ENCODE data around the gene SECTM1.

Gene SECTM1

GRCh38 chr17:82327289-82327688, 6.3 kb downstream of the SECTM1 start:
- no peak for DNase-seq

- DNase-seq = no peak
Observed at GRCh38 chr17:82325286-82326180, 8.0 kb downstream of the SECTM1 start.

DNA sequence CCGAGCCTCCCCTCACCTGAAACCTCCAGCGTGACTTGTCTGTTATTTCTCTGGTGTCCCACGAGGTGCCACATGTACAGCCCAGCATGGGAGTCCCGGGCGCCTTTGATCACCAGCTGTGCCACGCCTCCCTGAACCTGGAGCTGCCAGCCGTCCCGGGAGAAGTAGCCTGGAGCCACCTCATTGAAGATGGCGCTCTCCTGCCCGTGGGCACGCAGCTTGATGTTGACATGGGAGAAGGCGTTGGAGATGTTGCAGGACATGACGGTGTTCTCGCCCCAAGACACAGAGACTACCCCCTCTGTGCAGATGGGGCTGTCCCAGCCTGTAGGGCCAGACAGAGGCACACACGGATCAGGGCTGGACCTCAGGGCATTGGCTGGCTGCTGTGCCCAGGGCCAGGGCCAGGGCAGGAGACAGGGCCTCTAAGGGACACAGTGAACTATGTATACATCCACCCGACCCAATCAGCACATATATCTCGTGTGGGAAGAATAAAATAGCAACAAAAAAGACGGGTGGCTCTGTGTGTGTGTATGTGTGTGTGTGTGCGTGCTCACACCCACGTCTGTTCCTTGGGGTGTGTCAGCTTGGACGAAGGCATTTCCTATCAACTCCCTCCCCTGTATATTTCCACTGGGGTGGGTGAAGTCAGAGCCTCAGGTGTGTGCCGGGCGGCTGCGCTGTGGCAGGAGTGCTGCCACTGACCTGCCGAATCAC, 8.8 kb downstream of the SECTM1 start:
- DNase-seq = no peak

- no peak for DNase-seq
Observed at GRCh38 chr17:82323514-82324234, 9.9 kb downstream of the SECTM1 start.

GRCh38 chr17:82322526-82323453, 10.8 kb downstream of the SECTM1 start:
- no peak for DNase-seq

GRCh38 chr17:82321947-82322466, 11.6 kb downstream of the SECTM1 start:
- no peak for DNase-seq

DNA sequence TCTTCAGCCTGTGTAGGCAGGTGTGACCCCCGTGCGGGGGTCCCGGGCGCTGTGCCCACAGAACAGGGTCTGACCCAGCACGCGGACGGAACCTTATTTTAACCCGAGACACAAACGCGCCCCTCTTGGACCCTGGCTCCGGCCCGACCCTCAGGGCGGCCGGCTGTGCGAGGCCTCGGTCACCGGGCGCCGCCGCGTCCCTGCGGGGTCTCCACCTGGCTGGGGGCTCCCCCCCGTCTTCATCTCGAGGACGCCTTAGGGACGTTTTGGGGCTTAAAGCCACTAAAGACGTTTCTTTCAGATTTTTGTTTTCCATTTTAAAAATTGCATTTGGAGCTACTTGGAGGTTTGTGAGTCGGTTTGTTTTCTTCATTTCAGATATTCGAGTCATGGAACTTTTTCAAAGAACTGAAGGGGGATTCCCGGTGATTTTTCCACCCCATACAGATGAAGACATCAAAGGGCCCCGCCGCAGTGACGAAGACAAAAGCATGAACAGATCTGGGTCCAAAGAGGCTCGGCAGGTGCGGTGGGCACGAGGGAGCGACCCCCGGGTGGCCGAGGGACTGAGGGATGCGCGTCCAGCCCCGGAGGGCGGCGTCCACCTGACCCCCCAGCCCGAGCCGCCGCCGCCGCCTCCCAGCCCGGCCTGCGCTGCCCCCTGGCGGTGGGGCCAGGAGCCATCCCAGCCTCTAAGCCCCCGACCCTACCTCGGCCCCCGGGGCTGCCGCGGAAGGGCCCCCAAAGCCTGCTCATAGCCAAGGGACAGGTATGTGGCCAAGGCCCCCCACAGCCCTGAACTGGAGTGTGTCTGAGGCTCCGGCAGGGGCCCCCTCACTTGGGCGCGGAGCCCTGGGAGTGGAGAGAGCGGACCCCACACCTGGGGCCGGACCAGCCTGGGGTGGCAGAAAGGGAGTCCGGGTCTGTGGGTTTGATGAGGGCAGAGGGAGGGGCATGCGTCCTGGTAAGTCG, 12.3 kb downstream of the SECTM1 start:
- DNase-seq = no peak

- no peak for DNase-seq
Observed at GRCh38 chr17:82320140-82320840, 13.3 kb downstream of the SECTM1 start.

- no peak for DNase-seq
Observed at GRCh38 chr17:82319619-82320062, 13.9 kb downstream of the SECTM1 start.

DNA sequence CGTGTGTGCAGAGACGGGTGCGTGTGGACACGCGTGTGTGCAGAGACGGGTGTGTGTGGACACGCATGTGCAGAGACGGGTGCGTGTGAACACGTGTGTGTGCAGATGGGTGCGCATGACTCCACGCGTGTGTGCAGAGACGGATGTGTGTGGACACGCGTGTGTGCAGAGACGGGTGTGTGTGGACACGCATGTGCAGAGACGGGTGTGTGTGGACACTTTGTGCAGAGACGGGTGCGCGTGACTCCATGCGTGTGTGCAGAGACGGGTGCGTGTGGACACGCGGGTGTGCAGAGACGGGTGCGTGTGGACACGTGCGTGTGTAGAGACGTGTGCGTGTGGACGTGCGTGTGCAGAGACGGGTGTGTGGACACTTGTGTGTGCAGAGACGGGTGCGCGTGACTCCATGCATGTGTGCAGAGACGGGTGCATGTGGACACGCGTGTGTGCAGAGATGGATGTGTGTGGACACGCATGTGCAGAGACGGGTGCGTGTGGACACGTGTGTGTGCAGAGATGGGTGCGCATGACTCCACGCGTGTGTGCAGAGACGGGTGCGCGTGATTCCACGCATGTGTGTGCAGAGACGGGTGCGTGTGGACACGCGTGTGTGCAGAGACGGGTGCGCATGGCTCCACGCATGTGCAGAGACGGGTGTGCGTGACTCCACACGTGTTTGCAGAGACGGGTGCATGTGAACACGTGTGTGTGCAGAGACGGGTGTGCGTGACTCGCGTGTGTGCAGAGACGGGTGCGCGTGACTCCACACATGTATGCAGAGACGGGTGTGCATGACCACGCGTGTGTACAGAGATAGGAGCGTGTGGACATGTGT, 14.6 kb downstream of the SECTM1 start:
- no peak for DNase-seq

DNA sequence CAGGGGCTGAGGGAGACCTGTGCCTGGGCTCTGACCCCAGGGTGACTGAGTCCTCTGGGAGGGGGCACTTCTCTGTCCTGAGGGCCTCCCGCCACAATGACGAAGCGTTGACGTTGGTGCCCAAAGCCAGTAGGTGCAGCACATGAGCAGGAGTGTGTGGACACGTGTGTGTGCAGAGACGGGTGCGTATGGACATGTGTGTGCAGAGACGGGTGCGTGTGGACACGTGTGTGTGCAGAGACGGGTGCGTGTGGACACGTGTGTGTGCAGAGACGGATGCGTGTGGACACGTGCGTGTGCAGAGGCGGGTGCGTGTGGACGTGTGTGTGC, 15.4 kb downstream of the SECTM1 start:
- no peak for DNase-seq

DNA sequence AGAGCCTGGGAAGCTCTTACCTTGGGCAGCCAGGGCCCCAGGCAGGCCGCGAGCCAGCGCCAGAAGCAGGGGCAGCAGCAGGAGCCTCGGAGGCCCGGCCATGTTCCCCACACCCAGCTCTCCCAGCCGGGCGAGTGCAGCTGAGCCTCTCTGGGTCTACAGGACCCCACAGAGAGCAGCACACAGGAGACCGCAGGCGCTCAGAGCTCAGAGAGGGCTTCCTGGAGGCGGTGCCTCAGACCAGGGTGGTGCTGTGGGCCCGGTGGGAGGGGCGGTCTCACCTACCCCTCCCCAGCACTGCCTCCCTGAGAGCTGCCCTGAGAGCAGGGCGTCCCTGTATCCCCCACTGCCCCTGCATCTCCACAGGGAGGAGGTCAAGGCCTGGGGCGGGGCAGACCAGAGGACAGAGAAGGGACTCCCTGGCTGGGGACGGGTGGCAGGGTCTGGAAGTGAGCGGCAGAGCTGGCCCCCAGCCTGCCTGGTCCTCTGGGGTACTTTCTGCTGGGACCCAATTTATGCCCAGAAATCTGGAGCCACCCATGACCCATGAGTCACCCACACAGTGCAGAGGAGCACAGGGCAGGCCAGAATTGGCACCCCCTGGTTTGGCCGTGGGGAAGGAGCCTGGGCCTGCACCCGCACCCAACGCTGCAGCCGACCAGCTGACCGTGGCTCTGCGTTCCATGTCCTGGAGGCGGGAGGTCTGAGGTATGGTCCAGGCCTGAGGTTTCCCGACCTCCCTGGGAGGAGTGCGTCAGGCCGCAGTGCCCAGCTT, 16.0 kb downstream of the SECTM1 start, which contains the start of gene CD7:
Gene CD7, minus strand, starts transcription at position 215 of the 775 bp plus-strand sequence. Its CDS starts 113 bp downstream, at position 102.
- no peak for DNase-seq

DNA sequence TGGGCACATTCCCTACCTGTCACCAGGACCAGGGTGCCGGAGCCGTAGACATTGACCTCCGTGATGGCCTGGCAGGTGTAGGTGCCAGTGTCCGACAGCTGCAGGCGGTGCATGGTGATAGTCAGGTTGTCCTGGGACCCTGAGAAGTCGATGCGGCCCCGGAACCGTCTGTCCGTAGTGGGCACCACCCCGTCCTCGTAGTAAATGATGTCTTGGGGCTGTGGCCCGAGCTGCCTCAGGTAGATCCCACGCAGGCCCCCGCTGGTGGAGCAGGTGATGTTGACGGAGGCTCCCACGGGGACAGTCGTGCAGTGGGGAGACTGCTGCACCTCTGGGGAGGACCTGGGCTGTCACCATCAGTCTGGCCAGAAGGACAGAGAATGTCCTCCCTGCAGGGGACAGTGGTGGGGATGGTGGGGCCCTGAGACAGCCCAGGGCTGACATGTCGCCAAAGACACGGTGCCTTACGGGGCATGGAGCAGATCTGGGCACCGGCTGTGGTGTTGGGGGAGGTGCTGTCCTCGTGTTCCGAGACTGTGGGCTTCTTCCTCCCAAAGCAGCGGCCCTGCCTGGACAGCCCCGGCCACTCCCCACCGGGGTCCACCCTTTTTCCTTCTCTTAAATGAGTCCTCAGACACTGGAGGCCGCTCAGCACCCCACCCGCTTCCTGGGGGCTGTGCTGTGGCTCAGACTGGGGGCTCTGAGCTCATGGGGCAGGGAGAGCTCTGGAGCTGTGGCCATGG, 16.7 kb downstream of the SECTM1 start:
- DNase-seq = no peak

GRCh38 chr17:82315703-82316358, 17.7 kb downstream of the SECTM1 start:
- no peak for DNase-seq

DNA sequence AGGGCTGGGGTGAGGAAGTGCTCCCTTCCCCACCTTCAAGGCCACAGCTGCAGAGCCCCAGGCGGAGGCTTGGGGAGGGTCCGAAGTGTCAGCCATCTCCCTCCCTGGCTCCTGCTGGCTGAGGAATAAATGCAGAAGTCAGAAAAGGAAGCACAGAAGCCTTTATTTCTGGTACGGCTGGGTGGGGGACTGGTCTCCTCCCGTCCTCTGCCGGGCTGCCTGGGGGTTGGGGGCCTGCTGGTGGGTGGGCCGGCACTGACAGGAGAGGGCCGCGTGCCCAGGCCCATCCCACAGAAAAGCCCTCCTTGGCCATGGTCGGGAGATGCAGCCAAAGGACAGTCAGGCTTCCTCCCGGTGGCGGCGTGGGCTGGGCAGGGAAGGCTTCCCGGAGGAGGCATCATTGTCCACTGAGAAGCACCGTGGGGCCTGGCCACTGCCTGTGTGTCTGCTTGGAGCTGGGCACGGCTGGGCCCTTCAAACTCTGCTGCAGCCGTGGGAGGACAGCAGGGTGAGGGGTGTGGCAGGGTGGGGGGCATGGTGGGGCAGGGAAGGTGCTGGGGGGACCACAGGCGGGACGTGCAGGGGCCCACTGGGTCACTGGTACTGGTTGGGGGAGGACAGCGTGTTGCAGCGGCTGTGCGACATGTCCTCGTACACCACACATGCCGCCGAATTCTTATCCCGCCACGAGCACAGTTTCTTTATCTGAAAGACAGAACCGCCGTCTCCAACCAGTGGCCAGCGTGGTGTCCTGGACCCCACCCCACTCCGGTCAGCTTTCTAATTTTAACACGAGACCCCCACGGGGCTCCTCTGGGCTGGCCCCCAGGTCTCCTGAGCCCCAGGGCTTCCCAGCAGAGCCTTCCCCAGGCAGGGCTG, 18.6 kb downstream of the SECTM1 start:
- DNase-seq = no peak

Data from MV-4-11 (cell line).